HepG2 (cell line): Measurements from ENCODE around the gene NOP56. TPM values are rescaled to one million over a fixed set of nuclear protein-coding genes. Genes with fewer than 3 reads are reported as not detected.
A peak's percentile ranks its signal among the peaks of the same experiment; 100 is the strongest.

Source experiments
- BRD4 ChIP-seq: sonication (generic); formaldehyde crosslinking; IDR thresholded peaks from 2 replicates; pipeline ENCODE4 v1.4.0; 2020; ENCODE audit warnings: missing genetic modification reagents
- CCAR2 ChIP-seq: fragments of 200-400 bp; formaldehyde crosslinking; optimal IDR thresholded peaks from 2 replicates; pipeline ENCODE3; 2018; ENCODE audit warnings: low read depth, mild to moderate bottlenecking, low read length, moderate library complexity
- IRF2 ChIP-seq: IDR thresholded peaks from 2 replicates; pipeline ENCODE4 v1.6.1; 2018; ENCODE audit warnings: missing genetic modification reagents, missing compliant biosample characterization
- SALL2 ChIP-seq: sonication (generic); formaldehyde crosslinking; IDR thresholded peaks from 2 replicates; pipeline ENCODE4 v1.8.1; 2023; ENCODE audit warnings: mild to moderate bottlenecking, missing genetic modification reagents, inconsistent platforms
- SOX6 ChIP-seq, 2 experiments: fragments of 450-650 bp in 1 of 2; sonication (generic) in 1 of 2; formaldehyde crosslinking in 1 of 2; IDR thresholded peaks; 2 replicates each; pipeline versions ENCODE4 v1.4.0 to v1.6.1; 2017 to 2020; ENCODE audit warnings: antibody characterized with exemption in 1 of 2, mild to moderate bottlenecking in 1 of 2, missing genetic modification reagents in 1 of 2
- TOPORS ChIP-seq: sonication (generic); formaldehyde crosslinking; IDR thresholded peaks from 2 replicates; pipeline ENCODE4 v1.8.0; 2023; ENCODE audit warnings: mild to moderate bottlenecking, missing genetic modification reagents
- ZNF331 ChIP-seq: sonication (generic); formaldehyde crosslinking; IDR thresholded peaks from 2 replicates; pipeline ENCODE4 v1.4.0; 2020; ENCODE audit warnings: missing genetic modification reagents
- ZNF333 ChIP-seq: sonication (generic); formaldehyde crosslinking; IDR thresholded peaks from 2 replicates; pipeline ENCODE4 v1.4.0; 2020; ENCODE audit warnings: mild to moderate bottlenecking, missing genetic modification reagents, borderline replicate concordance
- ZNF501 ChIP-seq: sonication (generic); formaldehyde crosslinking; IDR thresholded peaks from 2 replicates; pipeline ENCODE4 v1.5.1; 2020; ENCODE audit warnings: mild to moderate bottlenecking, moderate library complexity, missing genetic modification reagents
- ZNF607 ChIP-seq: sonication (generic); formaldehyde crosslinking; IDR thresholded peaks from 2 replicates; pipeline ENCODE4 v1.5.1; 2020; ENCODE audit warnings: missing genetic modification reagents, mild to moderate bottlenecking, borderline replicate concordance
- polyA plus RNA-seq, 8 experiments: library from polyadenylated mRNA; depleted of rRNA in 3 of 8; stranded (reverse) in 7 of 8; unstranded in 1 of 8; fragments of >200 nt; fragmentation: Illumina TruSeq in 4 of 8; extraction: Trizol in 4 of 8; gene quantifications; 2 replicates each; pipeline versions ENCODE4 v1.2.1 to v1.2.3, GENCODE V29; 2011 to 2016; ENCODE audit warnings: low read depth in 4 of 8, missing spikeins in 1 of 8, mixed read lengths in 1 of 8; ENCODE audit not compliant: insufficient read depth in 1 of 8
- total RNA-seq, 5 experiments: library from RNA; depleted of rRNA; stranded (reverse); fragments of >200 nt; fragmentation: Illumina TruSeq; extraction: Trizol; gene quantifications; 2 replicates each; pipeline ENCODE4 v1.2.3, GENCODE V29; 2016; ENCODE audit warnings: low read depth in 1 of 5
- TF ChIP-seq, protein P1 (sequence below): sonication (generic); formaldehyde crosslinking; IDR thresholded peaks from 2 replicates; pipeline ENCODE4 v1.5.1; 2020; ENCODE audit warnings: mild to moderate bottlenecking, missing genetic modification reagents, borderline replicate concordance
- TF ChIP-seq, protein P2 (sequence below): IDR thresholded peaks from 2 replicates; pipeline ENCODE4 v1.6.1; 2016; ENCODE audit warnings: missing compliant biosample characterization, missing genetic modification reagents, borderline replicate concordance
- TF ChIP-seq, protein P3 (sequence below): sonication (generic); formaldehyde crosslinking; conservative IDR thresholded peaks from 2 replicates; pipeline ENCODE4 v1.4.0; 2020; ENCODE audit warnings: missing genetic modification reagents
- TF ChIP-seq, protein P4 (sequence below): IDR thresholded peaks from 2 replicates; pipeline ENCODE4 v1.6.1; 2012; ENCODE audit warnings: low read depth, low read length, improper control_type of control experiment
- TF ChIP-seq, protein P5 (sequence below): sonication (generic); formaldehyde crosslinking; IDR thresholded peaks from 2 replicates; pipeline ENCODE4 v1.4.0; 2020; ENCODE audit warnings: missing genetic modification reagents, mild to moderate bottlenecking, borderline replicate concordance

The NOP56 gene
- total and polyA plus RNA-seq, 2 of the 13 experiments (the other 11 are each of a cell fraction or from before 2014, with no cell fraction given), result 369 to 1,116 TPM

DNA sequence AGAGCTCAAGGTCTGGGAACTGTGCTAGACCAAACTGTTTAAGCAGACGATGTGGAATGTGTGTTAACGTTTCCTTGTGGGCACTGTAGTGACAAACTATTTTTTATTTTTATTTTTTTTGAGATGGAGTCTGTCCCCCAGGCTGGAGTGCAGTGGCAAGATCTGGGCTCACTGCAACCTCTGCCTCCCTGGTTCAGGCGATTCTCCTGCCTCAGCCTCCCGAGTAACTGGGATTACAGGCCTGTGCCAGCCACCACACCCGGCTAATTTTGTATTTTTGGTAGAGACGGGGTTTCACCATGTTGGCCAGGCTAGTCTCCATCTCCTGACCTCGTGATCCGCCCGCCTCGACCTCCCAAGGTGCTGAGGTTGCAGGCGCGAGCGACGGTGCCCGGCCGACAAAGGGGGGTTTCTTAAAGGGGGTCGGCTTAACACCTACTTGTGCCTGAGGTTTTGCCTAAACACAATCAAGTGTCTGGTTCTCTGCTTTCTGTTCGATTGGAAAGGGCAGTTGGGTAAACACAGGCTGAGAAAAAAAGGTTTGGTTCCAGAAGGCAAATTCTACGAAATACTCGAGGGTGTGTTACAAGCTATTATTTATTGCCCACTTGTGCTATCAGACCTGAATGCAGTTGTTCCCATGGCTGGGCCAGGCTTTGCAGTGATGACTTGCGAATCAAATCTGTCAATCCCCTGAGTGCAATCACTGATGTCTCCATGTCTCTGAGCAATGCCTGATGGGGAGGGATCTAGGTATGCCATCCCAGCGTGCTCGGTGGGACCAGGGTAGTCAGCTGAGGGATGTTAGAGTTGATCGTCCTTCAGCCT, 1.3 kb downstream of the NOP56 start (continued):
- TF ChIP-seq BRD4 (CRISPR knock-in tag) (no peak), IRF2 (CRISPR knock-in tag) (no peak), SOX6 (IDR thresholded peaks at IDR 0.05) (no peak), SOX6 (CRISPR knock-in tag; IDR thresholded peaks at IDR 0.05) (peak; percentile 16; the same call in 1 of the 2 replicates), SALL2 (CRISPR knock-in tag) (no peak; the same call in none of the 2 replicates), TOPORS (CRISPR knock-in tag) (0 out of 2 replicates have a peak, but pooled peaks have one; percentile 11), ZNF501 (CRISPR knock-in tag) (peak; percentile 39; the same call in 1 of the 2 replicates), CCAR2 (peak; percentile 38), ZNF333 (0 out of 2 replicates have a peak, but pooled peaks have one; percentile 17), ZNF607 (0 out of 2 replicates have a peak, but pooled peaks have one; percentile 61), ZNF331 (CRISPR knock-in tag) (0 out of 2 replicates have a peak, but pooled peaks have one; percentile 18)
- TF ChIP-seq, protein P1, sequence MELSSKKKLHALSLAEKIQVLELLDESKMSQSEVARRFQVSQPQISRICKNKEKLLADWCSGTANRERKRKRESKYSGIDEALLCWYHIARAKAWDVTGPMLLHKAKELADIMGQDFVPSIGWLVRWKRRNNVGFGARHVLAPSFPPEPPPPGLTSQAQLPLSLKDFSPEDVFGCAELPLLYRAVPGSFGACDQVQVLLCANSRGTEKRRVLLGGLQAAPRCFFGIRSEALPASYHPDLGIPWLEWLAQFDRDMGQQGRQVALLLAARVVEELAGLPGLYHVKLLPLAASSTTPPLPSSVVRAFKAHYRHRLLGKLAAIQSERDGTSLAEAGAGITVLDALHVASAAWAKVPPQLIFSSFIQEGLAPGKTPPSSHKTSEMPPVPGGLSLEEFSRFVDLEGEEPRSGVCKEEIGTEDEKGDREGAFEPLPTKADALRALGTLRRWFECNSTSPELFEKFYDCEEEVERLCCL, result 0 out of 2 replicates have a peak, but pooled peaks have one; percentile 57
- TF ChIP-seq, protein P2, sequence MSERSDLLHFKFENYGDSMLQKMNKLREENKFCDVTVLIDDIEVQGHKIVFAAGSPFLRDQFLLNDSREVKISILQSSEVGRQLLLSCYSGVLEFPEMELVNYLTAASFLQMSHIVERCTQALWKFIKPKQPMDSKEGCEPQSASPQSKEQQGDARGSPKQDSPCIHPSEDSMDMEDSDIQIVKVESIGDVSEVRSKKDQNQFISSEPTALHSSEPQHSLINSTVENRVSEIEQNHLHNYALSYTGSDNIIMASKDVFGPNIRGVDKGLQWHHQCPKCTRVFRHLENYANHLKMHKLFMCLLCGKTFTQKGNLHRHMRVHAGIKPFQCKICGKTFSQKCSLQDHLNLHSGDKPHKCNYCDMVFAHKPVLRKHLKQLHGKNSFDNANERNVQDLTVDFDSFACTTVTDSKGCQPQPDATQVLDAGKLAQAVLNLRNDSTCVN, result 0 out of 2 replicates have a peak, but pooled peaks have one; percentile 21
- TF ChIP-seq, protein P3, sequence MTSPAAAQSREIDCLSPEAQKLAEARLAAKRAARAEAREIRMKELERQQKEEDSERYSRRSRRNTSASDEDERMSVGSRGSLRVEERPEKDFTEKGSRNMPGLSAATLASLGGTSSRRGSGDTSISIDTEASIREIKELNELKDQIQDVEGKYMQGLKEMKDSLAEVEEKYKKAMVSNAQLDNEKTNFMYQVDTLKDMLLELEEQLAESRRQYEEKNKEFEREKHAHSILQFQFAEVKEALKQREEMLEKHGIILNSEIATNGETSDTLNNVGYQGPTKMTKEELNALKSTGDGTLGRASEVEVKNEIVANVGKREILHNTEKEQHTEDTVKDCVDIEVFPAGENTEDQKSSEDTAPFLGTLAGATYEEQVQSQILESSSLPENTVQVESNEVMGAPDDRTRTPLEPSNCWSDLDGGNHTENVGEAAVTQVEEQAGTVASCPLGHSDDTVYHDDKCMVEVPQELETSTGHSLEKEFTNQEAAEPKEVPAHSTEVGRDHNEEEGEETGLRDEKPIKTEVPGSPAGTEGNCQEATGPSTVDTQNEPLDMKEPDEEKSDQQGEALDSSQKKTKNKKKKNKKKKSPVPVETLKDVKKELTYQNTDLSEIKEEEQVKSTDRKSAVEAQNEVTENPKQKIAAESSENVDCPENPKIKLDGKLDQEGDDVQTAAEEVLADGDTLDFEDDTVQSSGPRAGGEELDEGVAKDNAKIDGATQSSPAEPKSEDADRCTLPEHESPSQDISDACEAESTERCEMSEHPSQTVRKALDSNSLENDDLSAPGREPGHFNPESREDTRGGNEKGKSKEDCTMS, result no peak
- TF ChIP-seq, protein P4, sequence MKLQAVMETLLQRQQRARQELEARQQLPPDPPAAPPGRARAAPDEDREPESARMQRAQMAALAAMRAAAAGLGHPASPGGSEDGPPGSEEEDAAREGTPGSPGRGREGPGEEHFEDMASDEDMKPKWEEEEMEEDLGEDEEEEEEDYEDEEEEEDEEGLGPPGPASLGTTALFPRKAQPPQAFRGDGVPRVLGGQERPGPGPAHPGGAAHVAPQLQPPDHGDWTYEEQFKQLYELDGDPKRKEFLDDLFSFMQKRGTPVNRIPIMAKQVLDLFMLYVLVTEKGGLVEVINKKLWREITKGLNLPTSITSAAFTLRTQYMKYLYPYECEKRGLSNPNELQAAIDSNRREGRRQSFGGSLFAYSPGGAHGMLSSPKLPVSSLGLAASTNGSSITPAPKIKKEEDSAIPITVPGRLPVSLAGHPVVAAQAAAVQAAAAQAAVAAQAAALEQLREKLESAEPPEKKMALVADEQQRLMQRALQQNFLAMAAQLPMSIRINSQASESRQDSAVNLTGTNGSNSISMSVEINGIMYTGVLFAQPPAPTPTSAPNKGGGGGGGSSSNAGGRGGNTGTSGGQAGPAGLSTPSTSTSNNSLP, result no peak
- TF ChIP-seq, protein P5, sequence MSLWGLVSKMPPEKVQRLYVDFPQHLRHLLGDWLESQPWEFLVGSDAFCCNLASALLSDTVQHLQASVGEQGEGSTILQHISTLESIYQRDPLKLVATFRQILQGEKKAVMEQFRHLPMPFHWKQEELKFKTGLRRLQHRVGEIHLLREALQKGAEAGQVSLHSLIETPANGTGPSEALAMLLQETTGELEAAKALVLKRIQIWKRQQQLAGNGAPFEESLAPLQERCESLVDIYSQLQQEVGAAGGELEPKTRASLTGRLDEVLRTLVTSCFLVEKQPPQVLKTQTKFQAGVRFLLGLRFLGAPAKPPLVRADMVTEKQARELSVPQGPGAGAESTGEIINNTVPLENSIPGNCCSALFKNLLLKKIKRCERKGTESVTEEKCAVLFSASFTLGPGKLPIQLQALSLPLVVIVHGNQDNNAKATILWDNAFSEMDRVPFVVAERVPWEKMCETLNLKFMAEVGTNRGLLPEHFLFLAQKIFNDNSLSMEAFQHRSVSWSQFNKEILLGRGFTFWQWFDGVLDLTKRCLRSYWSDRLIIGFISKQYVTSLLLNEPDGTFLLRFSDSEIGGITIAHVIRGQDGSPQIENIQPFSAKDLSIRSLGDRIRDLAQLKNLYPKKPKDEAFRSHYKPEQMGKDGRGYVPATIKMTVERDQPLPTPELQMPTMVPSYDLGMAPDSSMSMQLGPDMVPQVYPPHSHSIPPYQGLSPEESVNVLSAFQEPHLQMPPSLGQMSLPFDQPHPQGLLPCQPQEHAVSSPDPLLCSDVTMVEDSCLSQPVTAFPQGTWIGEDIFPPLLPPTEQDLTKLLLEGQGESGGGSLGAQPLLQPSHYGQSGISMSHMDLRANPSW (CRISPR knock-in tag), result 0 out of 2 replicates have a peak, but pooled peaks have one; percentile 14
